HG03196 (cell line): Measurements from ENCODE around the gene TBC1D22A.

ENCODE experiments used
- ATAC-seq: cut with Tn5 transposase; IDR thresholded peaks from one replicate; pipeline ENCODE4 v1.9.1; 2021; ENCODE audit not compliant: unreplicated experiment

TBC1D22A gene

GRCh38 chr22:47088480-47089158 is 326.2 kb downstream of the TBC1D22A start:
- no peak for ATAC-seq

DNA sequence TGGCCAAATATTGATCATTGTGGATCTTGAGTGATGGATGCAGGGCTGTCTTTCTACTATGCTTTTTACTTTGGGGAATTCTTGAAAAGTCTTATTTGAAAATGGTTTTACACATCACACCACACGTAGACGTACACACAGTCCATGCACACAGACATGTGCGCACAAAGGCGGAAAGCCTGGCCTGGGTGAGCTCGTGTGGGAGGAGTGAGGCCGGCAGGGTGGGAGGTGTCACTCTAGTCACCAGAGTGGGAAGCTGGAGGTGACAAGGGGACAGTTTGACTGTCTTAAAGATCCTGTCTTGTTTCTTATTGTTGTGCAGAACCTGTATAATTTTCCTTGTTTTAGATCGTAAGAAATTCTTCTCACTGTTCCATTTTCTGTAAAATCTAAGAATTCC is 326.9 kb downstream of the TBC1D22A start:
- no peak for ATAC-seq

- no peak for ATAC-seq
These were observed 327.5 kb downstream of the TBC1D22A start for GRCh38 chr22:47089796-47090460.

DNA sequence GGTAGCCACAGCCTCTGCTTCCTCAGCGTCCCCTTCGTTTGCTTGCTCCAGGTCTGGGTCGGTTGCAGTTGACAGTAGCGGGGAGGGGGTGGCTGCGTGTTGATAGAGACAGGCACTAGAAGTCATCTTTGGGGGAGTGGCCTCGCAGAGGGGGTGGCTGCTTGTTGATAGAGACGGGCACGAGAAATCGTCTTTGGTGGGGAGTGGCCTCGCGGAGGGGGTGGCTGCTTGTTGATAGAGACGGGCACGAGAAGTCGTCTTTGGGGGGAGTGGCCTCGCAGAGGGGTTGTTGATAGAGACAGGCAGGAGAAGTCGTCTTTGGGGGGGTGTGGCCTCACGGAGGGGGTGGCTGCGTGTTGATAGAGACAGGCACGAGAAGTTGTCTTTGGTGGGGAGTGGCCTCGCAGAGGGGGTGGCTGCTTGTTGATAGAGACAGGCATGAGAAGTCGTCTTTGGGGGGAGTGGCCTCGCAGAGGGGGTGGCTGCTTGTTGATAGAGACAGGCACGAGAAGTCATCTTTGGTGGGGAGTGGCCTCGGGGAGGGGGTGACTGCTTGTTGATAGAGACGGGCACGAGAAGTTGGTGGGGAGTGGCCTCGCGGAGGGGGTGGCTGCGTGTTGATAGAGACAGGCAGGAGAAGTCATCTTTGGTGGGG is 328.3 kb downstream of the TBC1D22A start:
- no peak for ATAC-seq

DNA sequence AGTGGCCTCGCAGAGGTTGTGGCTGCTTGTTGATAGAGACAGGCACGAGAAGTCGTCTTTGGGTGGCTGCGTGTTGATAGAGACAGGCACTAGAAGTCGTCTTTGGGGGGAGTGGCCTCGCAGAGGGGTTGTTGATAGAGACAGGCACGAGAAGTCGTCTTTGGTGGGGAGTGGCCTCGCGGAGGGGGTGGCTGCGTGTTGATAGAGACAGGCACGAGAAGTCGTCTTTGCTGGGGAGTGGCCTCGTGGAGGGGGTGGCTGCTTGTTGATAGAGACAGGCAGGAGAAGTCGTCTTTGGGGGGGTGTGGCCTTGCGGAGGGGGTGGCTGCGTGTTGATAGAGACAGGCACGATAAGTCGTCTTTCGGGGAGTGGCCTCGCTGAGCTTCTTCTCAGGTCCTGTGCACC is 328.8 kb downstream of the TBC1D22A start:
- ATAC-seq = no peak

- ATAC-seq = no peak
These were observed 329.7 kb downstream of the TBC1D22A start for GRCh38 chr22:47091921-47092700.

- no peak for ATAC-seq
These were observed 330.5 kb downstream of the TBC1D22A start for GRCh38 chr22:47092896-47093311.

- ATAC-seq = no peak
These were observed 331.3 kb downstream of the TBC1D22A start for GRCh38 chr22:47093720-47094119.

DNA sequence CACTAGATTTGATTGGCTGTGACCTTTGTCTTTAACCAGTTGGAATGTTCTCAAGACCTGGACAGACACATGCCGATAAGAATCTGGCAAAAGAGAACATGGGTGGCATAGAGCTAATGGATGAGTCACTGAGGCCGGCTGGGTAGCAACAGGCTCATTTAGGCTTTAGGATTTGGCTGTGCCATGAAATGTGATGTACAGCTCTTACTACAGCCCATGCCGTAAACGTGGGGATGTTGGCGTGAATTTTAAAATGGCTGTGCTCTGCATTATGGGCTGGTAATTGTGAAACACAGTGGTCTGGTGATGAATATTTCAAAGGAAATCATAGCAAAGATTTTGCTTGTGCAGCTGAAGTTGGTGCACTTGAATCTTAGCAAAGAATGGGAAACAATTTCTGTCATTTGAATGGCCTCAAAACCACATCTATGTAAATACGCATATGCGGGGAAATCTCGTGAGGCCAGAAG is 332.4 kb downstream of the TBC1D22A start:
- ATAC-seq = no peak

GRCh38 chr22:47095395-47096122 is 333.1 kb downstream of the TBC1D22A start:
- ATAC-seq = no peak

DNA sequence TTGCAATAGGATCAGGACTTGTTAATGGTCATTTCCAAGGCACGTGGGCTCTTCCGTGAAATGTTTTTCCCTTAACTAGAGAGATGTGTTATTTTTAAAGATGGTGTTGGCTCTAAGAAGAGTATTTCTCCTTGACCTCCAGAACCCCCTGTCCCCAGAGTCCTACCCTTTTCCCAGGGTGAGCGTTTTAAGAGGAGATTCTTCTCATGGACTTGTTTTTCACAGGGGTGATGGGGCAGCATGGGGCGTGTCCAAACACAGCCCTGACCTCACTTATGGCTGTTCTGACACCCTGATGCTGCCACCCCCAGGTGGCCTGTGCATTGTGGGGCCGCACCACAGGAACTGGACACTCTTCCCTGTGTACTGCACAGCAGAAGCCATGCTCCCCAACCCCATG is 335.7 kb downstream of the TBC1D22A start:
- no peak for ATAC-seq

GRCh38 chr22:47098554-47098953 is 336.1 kb downstream of the TBC1D22A start:
- ATAC-seq = no peak

DNA sequence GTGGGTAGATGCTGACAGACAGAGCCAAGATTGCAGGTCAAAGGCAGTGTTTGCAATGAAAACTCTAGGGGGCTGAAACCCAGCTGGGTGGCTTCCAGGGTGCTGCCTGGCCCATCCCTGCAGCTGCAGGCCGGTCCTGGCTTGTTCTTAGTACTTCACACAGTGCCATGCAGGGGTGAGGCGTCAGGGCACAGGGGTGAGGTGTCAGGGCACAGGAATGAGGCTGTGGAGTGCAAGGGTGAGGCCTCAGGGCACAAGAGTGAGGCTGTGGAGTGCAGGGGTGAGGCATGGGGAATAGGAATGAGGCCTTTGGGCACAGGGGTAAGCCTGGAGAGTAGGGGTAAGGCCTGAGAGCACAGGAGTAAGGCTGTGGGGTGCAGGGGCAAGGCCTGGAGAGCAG is 337.6 kb downstream of the TBC1D22A start:
- no peak for ATAC-seq

- ATAC-seq = no peak
These were observed 338.3 kb downstream of the TBC1D22A start for GRCh38 chr22:47100646-47101200.

DNA sequence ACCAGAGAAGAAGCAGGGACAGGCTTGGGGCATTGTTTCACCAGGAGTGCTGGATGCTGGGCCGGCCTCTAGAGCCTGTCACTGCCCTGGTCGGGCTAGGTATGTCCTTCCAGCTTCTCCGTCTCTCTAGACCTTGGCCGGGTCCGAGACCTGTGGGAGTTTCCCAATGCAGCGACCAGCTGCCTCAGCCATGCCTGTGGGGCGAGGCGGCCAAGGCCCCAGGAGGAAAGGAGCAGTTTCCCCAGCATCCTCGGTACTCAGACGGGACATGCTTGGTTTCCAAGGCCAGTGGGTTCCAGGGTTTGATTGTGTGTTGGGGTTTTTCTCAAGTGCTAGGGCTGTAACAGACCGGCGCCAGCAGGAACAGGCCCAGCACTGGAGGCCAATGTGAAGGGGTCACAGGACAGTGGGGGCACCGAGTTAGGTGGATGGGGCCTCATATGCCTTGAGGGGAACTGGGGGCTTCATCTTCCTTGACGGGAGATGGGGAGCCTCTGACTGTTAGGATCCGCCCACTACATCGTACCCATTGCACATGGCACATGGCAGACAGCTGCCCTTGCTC is 339.0 kb downstream of the TBC1D22A start:
- no peak for ATAC-seq

GRCh38 chr22:47102081-47102480 is 339.6 kb downstream of the TBC1D22A start:
- ATAC-seq = no peak

DNA sequence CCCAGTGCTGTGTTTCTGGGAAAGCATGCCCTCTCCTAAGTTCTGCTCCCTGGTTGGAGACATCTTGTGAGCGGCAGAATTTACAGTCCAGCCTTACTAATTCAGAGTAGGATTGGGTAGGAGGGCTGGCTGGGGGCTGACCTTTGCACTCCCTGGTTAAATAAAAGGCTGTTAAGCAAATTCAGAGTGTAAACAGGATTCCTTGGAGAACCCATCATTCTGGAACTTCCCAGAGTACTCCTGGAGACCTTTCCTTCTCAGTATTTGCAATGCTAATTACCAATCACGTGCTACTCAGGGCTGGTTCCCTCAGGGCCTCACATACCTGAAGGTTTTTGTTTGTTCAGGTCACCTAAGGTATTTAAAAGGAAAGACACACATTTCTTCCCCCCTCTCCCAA is 340.2 kb downstream of the TBC1D22A start:
- ATAC-seq = no peak

DNA sequence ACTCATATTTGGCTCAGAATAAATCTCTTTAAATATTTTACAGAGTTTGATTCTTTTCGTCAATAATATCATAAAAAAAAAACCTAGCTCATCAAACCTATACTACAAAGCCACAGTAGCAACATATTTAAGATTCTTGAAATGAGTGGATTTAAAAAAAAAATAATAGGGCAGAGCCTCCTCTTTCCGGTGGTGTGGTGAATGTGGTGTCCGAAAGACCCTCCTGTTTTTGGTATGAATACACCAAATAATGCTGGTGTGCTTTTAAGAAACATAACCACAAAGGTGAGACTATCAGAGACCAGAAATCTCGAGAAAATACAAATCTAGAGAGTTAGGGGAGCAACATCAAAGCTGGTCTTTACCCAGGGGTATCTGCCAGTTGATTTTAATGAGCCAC is 342.6 kb downstream of the TBC1D22A start:
- no peak for ATAC-seq

GRCh38 chr22:47106806-47107205 is 344.4 kb downstream of the TBC1D22A start:
- ATAC-seq = no peak

DNA sequence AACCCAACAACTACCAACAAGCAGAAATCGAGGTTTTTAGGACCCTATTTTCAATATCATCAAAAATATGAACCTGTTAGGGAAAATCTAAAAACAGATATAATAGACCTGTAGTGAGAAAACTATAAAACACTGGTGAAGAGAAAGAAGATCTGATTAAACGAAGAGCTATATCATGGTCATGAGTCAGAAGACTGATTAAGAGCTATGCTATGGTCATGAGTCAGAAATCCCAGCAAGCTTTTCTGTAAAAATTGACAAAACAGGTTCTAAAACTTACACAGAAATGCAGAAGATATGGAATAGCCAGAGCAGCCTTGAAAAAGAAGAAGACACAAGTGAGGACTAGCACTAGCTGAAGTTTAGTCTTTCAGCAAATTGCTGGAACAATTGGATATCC is 345.0 kb downstream of the TBC1D22A start:
- ATAC-seq = no peak
